HepG2 (cell line): ENCODE results near the gene PTCD1. TPM values are rescaled to one million over a fixed set of nuclear protein-coding genes. Genes with fewer than 3 reads are reported as not detected.
A peak's percentile ranks its signal among the peaks of the same experiment; 100 is the strongest.

Experiments
- ATAC-seq: fragments of 200-7000 bp; cut with Tn5 transposase; 3 replicates; pipeline ENCODE4 v1.9.1; 2020; ENCODE audit warnings: mild to moderate bottlenecking, moderate library complexity
- BruUV-seq: library from RNA; stranded (reverse); fragments of 400-500 nt; replicated peaks from 2 replicates; lab custom pipeline; 2021; lab: Mats Ljungman, UMichigan
- CTCF ChIA-PET: fragments of 300-600 bp; formaldehyde crosslinking; extraction: SDS; loops from one replicate; lab custom pipeline; 2021; ENCODE audit warnings: low total read pairs, inconsistent platforms, low intra/inter-chr PET ratio; lab: Yijun Ruan, JAX
- POLR2A ChIA-PET: fragments of 350-600 bp; sonication (Branson Sonifier 250); formaldehyde crosslinking; loops from one replicate; lab custom pipeline; 2020; ENCODE audit warnings: antibody characterized with exemption, inconsistent platforms; lab: Yijun Ruan, JAX
- DNase-seq: peaks from one replicate; pipeline ENCODE4 v3.0.0-alpha.2; 2015; ENCODE audit warnings: low spot score
- FAIRE-seq: peaks from 3 replicates; lab custom pipeline; 2011; peaks lifted over from hg19 to GRCh38; lab: Jason Lieb, UNC
- H2AFZ ChIP-seq: one replicate; pipeline ENCODE4 v1.6.1; 2011; ENCODE audit warnings: low read length, inconsistent platforms
- H3K27ac ChIP-seq: fragments of 300-600 bp; 3 replicates; pipeline ENCODE4 v1.8.0; 2011; ENCODE audit warnings: mixed run types, mild to moderate bottlenecking, mixed read lengths, low read length, inconsistent platforms; ENCODE audit not compliant: insufficient read depth; ENCODE audit errors: extremely low read length
- H3K27me3 ChIP-seq, 2 experiments: fragments of 200-600 bp in 1 of 2; 2 replicates in 1 of 2; 3 replicates in 1 of 2; pipeline versions ENCODE4 v1.6.0 to v1.8.0; 2011; ENCODE audit warnings: low read length in 2 of 2, mild to moderate bottlenecking in 2 of 2, moderate library complexity in 2 of 2, inconsistent platforms in 1 of 2; ENCODE audit not compliant: insufficient read depth in 2 of 2, control insufficient read depth in 1 of 2
- H3K36me3 ChIP-seq, 2 experiments: fragments of 200-600 bp in 1 of 2; replicated peaks in 1 of 2; 2 replicates in 1 of 2; 3 replicates in 1 of 2; pipeline versions ENCODE4 v1.5.1 to v1.8.0; 2011; ENCODE audit warnings: low read length in 2 of 2, inconsistent platforms in 1 of 2; ENCODE audit not compliant: insufficient read depth in 2 of 2, control insufficient read depth in 1 of 2
- H3K4me1 ChIP-seq: 2 replicates; pipeline ENCODE4 v1.5.1; 2012; ENCODE audit warnings: low read length, inconsistent platforms; ENCODE audit not compliant: insufficient read depth
- H3K4me2 ChIP-seq: 2 replicates; pipeline ENCODE4 v1.6.0; 2011; ENCODE audit warnings: low read depth, low read length, inconsistent platforms
- H3K4me3 ChIP-seq, 3 experiments: fragments of 200-600 bp in 1 of 3; sonication (generic), shearing (Covaris generic) in 1 of 3; replicated peaks in 1 of 3; 2 replicates each; pipeline ENCODE4 v1.5.1; 2011 to 2016; ENCODE audit warnings: low read length in 3 of 3, inconsistent platforms in 2 of 3, low read depth in 2 of 3, mild to moderate bottlenecking in 2 of 3, control low read depth in 1 of 3, mixed read lengths in 1 of 3; ENCODE audit not compliant: insufficient read depth in 1 of 3
- H3K79me2 ChIP-seq: one replicate; pipeline ENCODE4 v1.6.1; 2011; ENCODE audit warnings: low read length, inconsistent platforms; ENCODE audit not compliant: insufficient read depth
- H3K9ac ChIP-seq: 2 replicates; pipeline ENCODE4 v1.6.0; 2011; ENCODE audit warnings: mild to moderate bottlenecking, low read depth, low read length, inconsistent platforms; ENCODE audit not compliant: insufficient read depth
- H3K9me3 ChIP-seq: 2 replicates; pipeline ENCODE4 v1.5.1; 2012; ENCODE audit warnings: mild to moderate bottlenecking, low read length
- H4K20me1 ChIP-seq: 2 replicates; pipeline ENCODE4 v1.6.0; 2011; ENCODE audit warnings: inconsistent platforms, mild to moderate bottlenecking, low read length, moderate library complexity; ENCODE audit not compliant: insufficient read depth
- AGO2 ChIP-seq: fragments of 200-400 bp; formaldehyde crosslinking; optimal IDR thresholded peaks from 2 replicates; pipeline ENCODE3; 2017; ENCODE audit warnings: mild to moderate bottlenecking, low read depth, low read length, moderate library complexity
- ATF2 ChIP-seq: sonication (generic); formaldehyde crosslinking; IDR thresholded peaks from 2 replicates; pipeline ENCODE4 v1.4.0; 2020; ENCODE audit warnings: missing genetic modification reagents
- ATF5 ChIP-seq: sonication (generic); formaldehyde crosslinking; IDR thresholded peaks from 2 replicates; pipeline ENCODE4 v1.4.0; 2020; ENCODE audit warnings: mild to moderate bottlenecking, low read depth, missing genetic modification reagents
- BORCS8-MEF2B ChIP-seq: sonication (generic); formaldehyde crosslinking; IDR thresholded peaks from 2 replicates; pipeline ENCODE4 v1.8.0; 2022; ENCODE audit warnings: mild to moderate bottlenecking, missing genetic modification reagents
- CCDC6 ChIP-seq: sonication (generic); formaldehyde crosslinking; IDR thresholded peaks from 2 replicates; pipeline ENCODE4 v1.8.1; 2022; ENCODE audit warnings: mild to moderate bottlenecking, missing genetic modification reagents, moderate library complexity
- CENPX ChIP-seq: sonication (generic); formaldehyde crosslinking; IDR thresholded peaks from 2 replicates; pipeline ENCODE4 v1.9.0; 2021; ENCODE audit warnings: mild to moderate bottlenecking, missing genetic modification reagents, moderate library complexity
- DBP ChIP-seq: sonication (generic); formaldehyde crosslinking; IDR thresholded peaks from 2 replicates; pipeline ENCODE4 v1.4.0; 2020; ENCODE audit warnings: missing genetic modification reagents; ENCODE audit errors: not compliant biosample characterization
- GATAD2A ChIP-seq: IDR thresholded peaks from 2 replicates; pipeline ENCODE4 v1.6.1; 2016
- ISL2 ChIP-seq: sonication (generic); formaldehyde crosslinking; IDR thresholded peaks from 2 replicates; pipeline ENCODE4 v1.5.0; 2020; ENCODE audit warnings: missing genetic modification reagents
- MIER2 ChIP-seq: IDR thresholded peaks from 2 replicates; pipeline ENCODE4 v1.6.1; 2016; ENCODE audit warnings: missing biosample characterization, missing genetic modification reagents
- SMC3 ChIP-seq: IDR thresholded peaks from 2 replicates; pipeline ENCODE4 v1.6.1; 2011; ENCODE audit warnings: low read length, improper control_type of control experiment
- ZFP1 ChIP-seq: IDR thresholded peaks from 2 replicates; pipeline ENCODE4 v1.6.1; 2016
- ZNF101 ChIP-seq: sonication (generic); formaldehyde crosslinking; IDR thresholded peaks from 2 replicates; pipeline ENCODE4 v1.4.0; 2020; ENCODE audit warnings: mild to moderate bottlenecking, low read depth, missing genetic modification reagents, borderline replicate concordance
- ZNF512 ChIP-seq: sonication (generic); formaldehyde crosslinking; IDR thresholded peaks from 2 replicates; pipeline ENCODE4 v1.4.0; 2020; ENCODE audit warnings: mild to moderate bottlenecking, missing genetic modification reagents
- ZNF687 ChIP-seq: sonication (generic); formaldehyde crosslinking; IDR thresholded peaks from 2 replicates; pipeline ENCODE4 v1.5.1; 2020; ENCODE audit warnings: mild to moderate bottlenecking, missing genetic modification reagents, moderate library complexity
- ZNF737 ChIP-seq: sonication (generic); formaldehyde crosslinking; IDR thresholded peaks from 2 replicates; pipeline ENCODE4 v1.5.0; 2020; ENCODE audit warnings: missing genetic modification reagents, mild to moderate bottlenecking, borderline replicate concordance
- WGBS: methylation state at CpG from one replicate; pipeline ENCODE4 v1.1.6; 2017; ENCODE audit warnings: low lambda C conversion rate; 5-methylcytosine and 5-hydroxymethylcytosine counted together
- in situ Hi-C: cut with HindIII; loops from 2 replicates; pipeline ENCODE4 v1.10.0; 2017; ENCODE audit warnings: low pct_unique_long_range_greater_than_20kb; ENCODE audit not compliant: extremely low pct_ligation_motif_present
- intact Hi-C: fragments of 100-400 bp; cut with micrococcal nuclease; formaldehyde crosslinking; loops from one replicate; pipeline ENCODE4 v1.10.0; 2022; ENCODE audit not compliant: unreplicated experiment
- polyA plus RNA-seq, 8 experiments: library from polyadenylated mRNA; depleted of rRNA in 3 of 8; stranded (reverse) in 7 of 8; unstranded in 1 of 8; fragments of >200 nt; fragmentation: Illumina TruSeq in 4 of 8; extraction: Trizol in 4 of 8; gene quantifications; 2 replicates each; pipeline versions ENCODE4 v1.2.1 to v1.2.3, GENCODE V29; 2011 to 2016; ENCODE audit warnings: low read depth in 4 of 8, missing spikeins in 1 of 8, mixed read lengths in 1 of 8; ENCODE audit not compliant: insufficient read depth in 1 of 8
- total RNA-seq, 5 experiments: library from RNA; depleted of rRNA; stranded (reverse); fragments of >200 nt; fragmentation: Illumina TruSeq; extraction: Trizol; gene quantifications; 2 replicates each; pipeline ENCODE4 v1.2.3, GENCODE V29; 2016; ENCODE audit warnings: low read depth in 1 of 5

PTCD1 gene
- total and polyA plus RNA-seq, 2 of the 13 experiments (the other 11 are each of a cell fraction or from before 2014, with no cell fraction given) = 3.0 to 8.4 TPM

GRCh38 chr7:99452541-99452940 is 13.9 kb upstream of the PTCD1 start:
- FAIRE-seq (no peak), DNase-seq (no peak), ATAC-seq (no peak)
- CTCF ChIA-PET = no interaction called here
- H3K4me3 ChIP-seq = no peak overlapping the region
- H3K9me3 ChIP-seq = no peaks in the 10 kb centered on the region
- H3K4me1 ChIP-seq = no peaks in the 10 kb centered on the region
- H3K4me2 ChIP-seq = no peak overlapping the region
- H3K27ac ChIP-seq = no peak overlapping the region
- POLR2A ChIA-PET = no interaction called here
- H3K27me3 ChIP-seq = no peaks in the 10 kb centered on the region
- TF ChIP-seq ZFP1 = no peak
- TF ChIP-seq ZNF687 = 0 out of 2 replicates have a peak, but pooled peaks have one; percentile 1
- TF ChIP-seq ATF5 (CRISPR knock-in tag) = no peak
- peak; percentile 40 for TF ChIP-seq AGO2
- no peak for TF ChIP-seq ZNF101 (CRISPR knock-in tag)
- TF ChIP-seq GATAD2A (CRISPR knock-in tag) = no peak
- TF ChIP-seq MIER2 (CRISPR knock-in tag) = no peak
- no peak for TF ChIP-seq BORCS8-MEF2B (CRISPR knock-in tag)
- TF ChIP-seq ISL2 (CRISPR knock-in tag) = no peak
- TF ChIP-seq DBP (CRISPR knock-in tag) = no peak
- TF ChIP-seq SMC3 = no peak
- no peak for TF ChIP-seq CENPX (CRISPR knock-in tag)
- no peak for TF ChIP-seq CCDC6
- no peak for TF ChIP-seq ZNF737
- no peak for TF ChIP-seq ZNF512 (CRISPR knock-in tag)
- TF ChIP-seq ATF2 = no peak
- peaks cover 11% of the 10 kb centered on the region for H4K20me1 ChIP-seq
- BruUV-seq = no TSS peak
- no peak overlapping the region for H3K9ac ChIP-seq
- H3K79me2 ChIP-seq = no peaks in the 10 kb centered on the region
- H3K36me3 ChIP-seq = peaks cover 37 to 96% of the 10 kb centered on the region in 2 experiments
- H2AFZ ChIP-seq = no peak overlapping the region
- 92% methylated on average over 12 of the region's 13 CpGs for WGBS
- intact Hi-C loops (no loop called here), in situ Hi-C loops (no loop called here)
